KMS-11 (cell line): ENCODE results near the gene ZFHX2.

ENCODE experiments used
- H2AFZ ChIP-seq: fragments of 200-600 bp; sonication (generic); 2 replicates; pipeline ENCODE4 v1.6.1; 2016; ENCODE audit warnings: antibody characterized with exemption, mixed run types, low read depth
- H3K27ac ChIP-seq: fragments of 200-600 bp; sonication (generic); 2 replicates; pipeline ENCODE4 v1.6.1; 2016; ENCODE audit warnings: mild to moderate bottlenecking, mixed run types
- H3K27me3 ChIP-seq: fragments of 200-600 bp; sonication (generic); 2 replicates; pipeline ENCODE4 v1.6.1; 2017; ENCODE audit warnings: mild to moderate bottlenecking, low read depth, mixed run types, moderate library complexity; ENCODE audit not compliant: insufficient read depth
- H3K36me3 ChIP-seq: fragments of 200-600 bp; sonication (generic); 2 replicates; pipeline ENCODE4 v1.6.1; 2017; ENCODE audit warnings: mild to moderate bottlenecking, mixed run types; ENCODE audit not compliant: insufficient read depth
- H3K4me1 ChIP-seq: fragments of 200-600 bp; sonication (generic); 2 replicates; pipeline ENCODE4 v1.6.1; 2016; ENCODE audit warnings: mild to moderate bottlenecking, low read depth, mixed run types; ENCODE audit not compliant: poor library complexity, severe bottlenecking
- H3K4me2 ChIP-seq: fragments of 200-600 bp; sonication (generic); 2 replicates; pipeline ENCODE4 v1.7.0; 2016; ENCODE audit warnings: mild to moderate bottlenecking, mixed run types
- H3K4me3 ChIP-seq: fragments of 200-600 bp; sonication (generic); IDR thresholded peaks from 2 replicates; pipeline ENCODE4 v1.6.1; 2017; ENCODE audit warnings: low read depth, low read length, mixed read lengths; ENCODE audit not compliant: insufficient read depth
- H3K79me2 ChIP-seq: fragments of 200-600 bp; sonication (generic); 2 replicates; pipeline ENCODE4 v1.6.1; 2016; ENCODE audit warnings: low read depth, mixed run types; ENCODE audit not compliant: insufficient read depth
- H3K9ac ChIP-seq: fragments of 200-600 bp; sonication (generic); 2 replicates; pipeline ENCODE4 v1.6.1; 2016; ENCODE audit warnings: mild to moderate bottlenecking, mixed run types
- H4K20me1 ChIP-seq: fragments of 200-600 bp; sonication (generic); 2 replicates; pipeline ENCODE4 v1.6.1; 2016; ENCODE audit warnings: mild to moderate bottlenecking, mixed run types; ENCODE audit not compliant: insufficient read depth
- TF ChIP-seq, protein P1 (sequence below): fragments of 200-600 bp; sonication (generic); conservative IDR thresholded peaks from 2 replicates; pipeline ENCODE4 v1.6.1; 2017; ENCODE audit warnings: low read depth, mild to moderate bottlenecking, antibody characterized with exemption, low read length, moderate library complexity, mixed read lengths

Gene ZFHX2

DNA sequence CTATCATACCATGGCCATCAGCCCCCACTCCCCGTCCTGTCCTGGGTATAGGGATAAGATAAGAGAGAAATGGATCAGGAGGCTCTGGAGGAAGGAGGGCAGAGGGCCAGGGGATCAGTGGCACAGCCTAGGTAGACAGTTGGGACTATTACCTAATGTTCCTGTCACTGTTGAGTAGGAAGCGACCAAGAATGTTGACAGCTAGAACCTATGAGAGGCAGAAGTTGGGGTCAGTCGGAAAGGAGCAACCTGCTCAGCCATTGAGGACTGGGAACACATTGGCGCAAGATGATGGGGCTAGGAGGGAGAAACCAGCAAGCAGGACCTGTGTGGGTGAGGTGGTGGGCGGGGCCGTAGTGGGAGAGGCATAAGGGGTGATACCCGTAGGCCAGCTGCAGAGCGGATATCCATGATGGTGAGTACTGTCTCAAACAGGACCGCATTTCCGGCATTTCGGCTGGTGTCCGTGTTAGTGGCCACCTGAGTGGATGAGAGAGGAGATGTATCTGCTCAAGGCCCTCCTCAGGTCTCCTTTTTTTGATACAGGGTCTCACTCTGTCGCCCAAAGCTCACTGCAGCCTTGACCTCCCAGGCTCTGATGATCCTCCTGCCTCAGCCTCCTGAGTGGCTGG, 12.7 kb upstream of the ZFHX2 start:
- H3K27ac ChIP-seq, result no peak overlapping the region

DNA sequence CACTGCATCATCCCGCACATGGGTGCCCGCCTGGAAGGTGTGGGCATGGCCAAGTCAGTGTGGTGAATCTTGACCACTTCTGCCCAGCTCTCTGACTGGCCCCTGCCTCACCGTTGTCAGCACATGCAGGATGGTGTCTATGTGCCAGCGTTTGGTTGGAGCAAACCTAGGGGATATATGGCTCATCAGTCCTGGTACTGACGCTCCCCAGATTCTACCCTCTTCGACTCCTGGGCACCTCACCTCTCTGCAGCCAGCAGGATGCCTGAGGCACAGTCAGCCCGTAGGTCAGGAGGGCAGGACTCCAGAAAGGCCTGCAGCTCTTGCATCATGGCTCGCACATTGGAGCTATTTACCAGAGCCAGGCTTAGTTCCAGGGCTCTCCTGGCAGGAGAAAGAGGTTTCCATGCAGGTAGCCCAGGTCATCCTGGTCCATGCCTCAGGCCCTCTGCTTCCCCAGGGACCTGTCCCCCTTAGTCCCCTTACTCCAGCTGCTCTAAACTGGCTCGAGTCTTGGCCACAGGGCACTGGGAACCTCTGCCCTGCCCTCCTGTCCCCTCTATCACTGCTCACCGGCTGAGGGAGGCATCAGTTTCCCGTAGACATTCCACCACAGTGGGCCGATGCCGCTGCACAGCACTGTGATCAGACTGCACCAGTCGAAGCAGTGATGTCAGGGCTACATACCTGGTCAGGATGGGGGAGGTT, 12.1 kb upstream of the ZFHX2 start:
- Histone ChIP-seq H3K27ac (no peak overlapping the region), H2AFZ (no peak overlapping the region), H3K4me3 (no peak overlapping the region), H3K36me3 (no peaks in the 10 kb centered on the region), H3K4me2 (no peak overlapping the region), H3K79me2 (no peaks in the 10 kb centered on the region), H3K27me3 (no peaks in the 10 kb centered on the region), H3K9ac (no peak overlapping the region), H4K20me1 (no peaks in the 10 kb centered on the region), H3K4me1 (peaks cover 8% of the 10 kb centered on the region)
- TF ChIP-seq, protein P1, sequence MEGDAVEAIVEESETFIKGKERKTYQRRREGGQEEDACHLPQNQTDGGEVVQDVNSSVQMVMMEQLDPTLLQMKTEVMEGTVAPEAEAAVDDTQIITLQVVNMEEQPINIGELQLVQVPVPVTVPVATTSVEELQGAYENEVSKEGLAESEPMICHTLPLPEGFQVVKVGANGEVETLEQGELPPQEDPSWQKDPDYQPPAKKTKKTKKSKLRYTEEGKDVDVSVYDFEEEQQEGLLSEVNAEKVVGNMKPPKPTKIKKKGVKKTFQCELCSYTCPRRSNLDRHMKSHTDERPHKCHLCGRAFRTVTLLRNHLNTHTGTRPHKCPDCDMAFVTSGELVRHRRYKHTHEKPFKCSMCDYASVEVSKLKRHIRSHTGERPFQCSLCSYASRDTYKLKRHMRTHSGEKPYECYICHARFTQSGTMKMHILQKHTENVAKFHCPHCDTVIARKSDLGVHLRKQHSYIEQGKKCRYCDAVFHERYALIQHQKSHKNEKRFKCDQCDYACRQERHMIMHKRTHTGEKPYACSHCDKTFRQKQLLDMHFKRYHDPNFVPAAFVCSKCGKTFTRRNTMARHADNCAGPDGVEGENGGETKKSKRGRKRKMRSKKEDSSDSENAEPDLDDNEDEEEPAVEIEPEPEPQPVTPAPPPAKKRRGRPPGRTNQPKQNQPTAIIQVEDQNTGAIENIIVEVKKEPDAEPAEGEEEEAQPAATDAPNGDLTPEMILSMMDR, result no peak

More for the DNA sequence above, 12.7 kb upstream of the ZFHX2 start:
- Histone ChIP-seq H3K4me2 (no peak overlapping the region), H3K27me3 (no peaks in the 10 kb centered on the region), H2AFZ (no peak overlapping the region), H3K79me2 (no peaks in the 10 kb centered on the region), H3K4me1 (peaks cover 8% of the 10 kb centered on the region), H3K4me3 (no peak overlapping the region), H3K9ac (no peak overlapping the region), H4K20me1 (no peaks in the 10 kb centered on the region), H3K36me3 (no peaks in the 10 kb centered on the region)
- TF ChIP-seq, protein P1, result no peak

DNA sequence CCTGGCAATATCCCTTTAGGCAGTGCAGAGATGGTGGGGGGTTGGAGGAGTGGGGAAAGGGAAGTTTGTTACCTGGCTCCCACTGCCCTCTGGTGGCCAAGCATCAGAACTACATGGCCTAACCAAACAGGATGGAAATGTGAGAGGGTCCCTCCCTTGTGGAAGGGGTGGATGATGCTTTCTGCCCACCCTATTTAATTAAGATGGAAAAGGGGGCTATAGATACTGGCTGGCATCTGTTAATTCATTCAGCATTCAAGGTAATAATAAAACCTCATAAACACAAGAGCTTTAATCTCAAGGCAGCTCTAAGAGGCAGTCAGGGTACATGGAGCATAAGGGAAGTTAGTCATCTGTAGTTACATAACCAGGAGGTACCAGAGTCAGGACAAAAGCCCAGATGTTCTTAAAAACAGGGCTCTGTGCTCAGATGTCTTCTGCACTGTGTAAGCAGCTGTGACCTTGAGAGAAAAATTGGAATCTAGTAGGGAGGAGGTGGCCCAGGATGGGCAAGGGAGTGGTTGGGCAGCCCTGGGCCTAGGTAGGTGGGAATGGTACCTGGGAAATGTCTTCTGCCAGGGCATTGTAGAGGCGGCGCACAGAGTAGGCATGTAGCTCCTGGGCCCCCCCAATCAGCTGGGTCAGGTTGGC, 11.4 kb upstream of the ZFHX2 start:
- Histone ChIP-seq H3K27me3 (no peaks in the 10 kb centered on the region), H3K27ac (no peak overlapping the region), H4K20me1 (no peaks in the 10 kb centered on the region), H3K36me3 (no peaks in the 10 kb centered on the region), H3K4me2 (no peak overlapping the region), H3K4me1 (peaks cover 2% of the 10 kb centered on the region), H2AFZ (no peak overlapping the region), H3K79me2 (no peaks in the 10 kb centered on the region; the same call in 1 of the 2 replicates), H3K9ac (no peak overlapping the region), H3K4me3 (no peak overlapping the region)
- TF ChIP-seq, protein P1, result peak; percentile 90

DNA sequence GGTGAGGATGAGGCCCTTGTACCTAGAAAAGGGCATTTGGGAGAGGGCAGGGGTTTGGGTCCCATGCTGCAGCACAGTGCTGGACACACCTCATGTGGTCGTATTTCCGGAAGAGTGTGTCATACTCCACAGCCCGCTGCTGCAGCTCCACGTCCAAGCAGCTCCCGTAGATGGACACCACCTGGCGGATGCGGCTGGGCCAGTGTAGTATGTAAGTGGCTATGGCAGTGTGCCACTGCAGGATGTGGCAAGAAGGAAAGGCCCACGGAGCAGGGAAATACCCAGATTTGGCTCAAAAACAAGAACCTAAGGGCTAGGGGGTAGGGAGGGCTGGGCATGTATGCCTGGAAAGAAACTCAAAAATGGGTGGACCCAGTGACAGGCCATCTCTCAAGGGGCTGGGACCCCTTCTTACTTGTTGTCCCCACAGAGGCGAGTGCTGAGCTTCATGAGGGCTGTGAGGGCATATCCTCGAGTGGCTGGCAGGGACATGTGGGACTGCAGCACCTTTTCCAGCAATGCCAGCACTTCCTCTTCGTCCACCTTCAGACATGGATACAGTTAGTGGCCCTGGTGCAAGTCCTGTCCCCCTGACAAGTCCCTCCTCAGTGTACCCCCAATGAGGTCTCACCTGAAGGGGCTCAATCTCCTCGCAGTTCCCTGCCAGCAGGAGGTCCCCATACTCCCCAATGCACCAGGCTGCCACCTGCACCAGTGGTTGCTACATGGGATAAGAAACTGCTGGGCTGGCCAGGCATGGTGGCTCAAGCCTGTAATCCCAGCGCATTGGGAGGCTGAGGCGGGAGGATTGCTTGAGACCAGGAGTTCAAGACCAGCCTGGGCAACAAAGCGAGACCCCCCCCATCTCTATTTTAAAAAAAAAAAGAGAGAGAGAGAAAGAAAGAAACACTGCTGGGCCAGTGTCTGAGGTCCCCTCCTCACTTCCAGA, 10.6 kb upstream of the ZFHX2 start:
- TF ChIP-seq, protein P1, result no peak

More for the DNA sequence above, 10.6 kb upstream of the ZFHX2 start:
- no peak overlapping the region for H3K9ac ChIP-seq
- no peak overlapping the region for H2AFZ ChIP-seq
- H3K4me3 ChIP-seq, result no peak overlapping the region
- no peak overlapping the region for H3K4me2 ChIP-seq
- no peaks in the 10 kb centered on the region; the same call in 1 of the 2 replicates for H3K79me2 ChIP-seq
- no peaks in the 10 kb centered on the region for H3K27me3 ChIP-seq
- no peak overlapping the region for H3K27ac ChIP-seq
- no peaks in the 10 kb centered on the region for H4K20me1 ChIP-seq
- no peaks in the 10 kb centered on the region for H3K36me3 ChIP-seq
- H3K4me1 ChIP-seq, result peaks cover 5% of the 10 kb centered on the region
